Testis (tissue), 3 donors: Measurements from ENCODE around the gene NAB1. TPM values are rescaled to one million over a fixed set of nuclear protein-coding genes. Genes with fewer than 3 reads are reported as not detected.

Experiments used
- DNase-seq: peaks from one replicate; pipeline ENCODE4 v3.0.0-alpha.2; 2019
- H3K27ac ChIP-seq, 2 donors: fragments of 200-600 bp; sonication (generic); one replicate each; pipeline ENCODE4 v1.5.1; 2019
- H3K27me3 ChIP-seq: fragments of 200-600 bp; sonication (generic); one replicate; pipeline ENCODE4 v1.5.1; 2019
- H3K36me3 ChIP-seq: fragments of 200-600 bp; sonication (generic); one replicate; pipeline ENCODE4 v1.5.1; 2017; ENCODE audit warnings: low read depth; ENCODE audit errors: missing control alignments
- H3K4me1 ChIP-seq: fragments of 200-600 bp; sonication (generic); one replicate; pipeline ENCODE4 v1.5.1; 2019
- H3K4me3 ChIP-seq, 2 donors: fragments of 200-600 bp; sonication (generic); one replicate each; pipeline ENCODE4 v1.5.1; 2017 to 2019
- H3K9me3 ChIP-seq: fragments of 200-600 bp; sonication (generic); one replicate; pipeline ENCODE4 v1.5.1; 2017
- CTCF ChIP-seq, 3 experiments: fragments of 450-650 bp in 2 of 3; fragments of 200-600 bp in 1 of 3; sonication (generic) in 1 of 3; IDR thresholded peaks; one replicate each; pipeline ENCODE4 v1.5.1; 2016 to 2019; ENCODE audit warnings: antibody characterized with exemption in 3 of 3, mild to moderate bottlenecking in 2 of 3, moderate library complexity in 1 of 3
- POLR2A ChIP-seq: fragments of 450-650 bp; IDR thresholded peaks from one replicate; pipeline ENCODE4 v1.6.1; 2017; ENCODE audit warnings: antibody characterized with exemption, mild to moderate bottlenecking, moderate library complexity
- WGBS, 2 donors: methylation state at CpG; one replicate each; pipeline ENCODE4 v1.1.5; 2018; 5-methylcytosine and 5-hydroxymethylcytosine counted together
- intact Hi-C: fragments of 100-400 bp; cut with DNase I; formaldehyde crosslinking; loops from one replicate; pipeline ENCODE4 v1.15.1; 2023; ENCODE audit warnings: low total_unique reads
- polyA plus RNA-seq: library from polyadenylated mRNA; stranded (reverse); fragments of 350-450 nt; fragmentation: Illumina TruSeq; extraction: RNeasy Lipid Tissue Mini Kit (QIAGEN cat#74804); gene quantifications from one replicate; pipeline ENCODE4 v1.2.3, GENCODE V29; 2014; ENCODE audit warnings: low read depth, low replicate concordance; ENCODE audit not compliant: insufficient read depth
- total RNA-seq, 2 donors: library from RNA; depleted of rRNA; stranded (reverse); fragments of >200 nt; gene quantifications; one replicate each; pipeline ENCODE4 v1.2.3, GENCODE V29; 2016

Gene NAB1
- total and polyA plus RNA-seq, 3 donors from 2014 or later = 33.8 to 81.0 (median 61.4) TPM

GRCh38 chr2:190615555-190616200 is 33.2 kb upstream of the NAB1 start:
- Histone ChIP-seq H3K27ac (no peak overlapping the region), H3K27me3 (no peaks in the 10 kb centered on the region), H3K9me3 (no peaks in the 10 kb centered on the region), H3K4me1 (no peaks in the 10 kb centered on the region), H3K4me3 (no peak overlapping the region), H3K36me3 (no peaks in the 10 kb centered on the region)
- no peak for DNase-seq
- TF ChIP-seq CTCF (IDR thresholded peaks at IDR 0.05) (no peak), POLR2A (no peak)
- WGBS, 2 donors = 60 to 79% methylated on average over 3 of the region's 3 CpGs
- intact Hi-C loops = no loop called here

GRCh38 chr2:190618030-190618429 is 30.9 kb upstream of the NAB1 start:
- TF ChIP-seq CTCF (IDR thresholded peaks at IDR 0.05) = no peak
- TF ChIP-seq POLR2A = no peak
- H3K36me3 ChIP-seq = no peaks in the 10 kb centered on the region
- WGBS, 2 donors = 75 to 85% methylated on average over 3 of the region's 3 CpGs
- no peak overlapping the region for H3K4me3 ChIP-seq
- intact Hi-C loops = no loop called here
- H3K9me3 ChIP-seq = no peaks in the 10 kb centered on the region
- H3K27ac ChIP-seq = no peak overlapping the region
- H3K4me1 ChIP-seq = no peaks in the 10 kb centered on the region
- no peaks in the 10 kb centered on the region for H3K27me3 ChIP-seq
- DNase-seq = no peak

- no peak for TF ChIP-seq CTCF (IDR thresholded peaks at IDR 0.05)
- no peak for TF ChIP-seq POLR2A
- no peaks in the 10 kb centered on the region for H3K36me3 ChIP-seq
- H3K4me3 ChIP-seq = no peak overlapping the region
- H3K9me3 ChIP-seq = no peaks in the 10 kb centered on the region
- DNase-seq = no peak
- H3K27ac ChIP-seq = no peak overlapping the region
- intact Hi-C loops = no loop called here
- no peaks in the 10 kb centered on the region for H3K4me1 ChIP-seq
- no peaks in the 10 kb centered on the region for H3K27me3 ChIP-seq
Observed at GRCh38 chr2:190625691-190626090, 23.2 kb upstream of the NAB1 start.

GRCh38 chr2:190626641-190627210 is 22.2 kb upstream of the NAB1 start:
- intact Hi-C loops = no loop called here
- no peaks in the 10 kb centered on the region for H3K9me3 ChIP-seq
- no peak overlapping the region for H3K27ac ChIP-seq
- 81 to 82% methylated on average over 7 of the region's 7 CpGs for WGBS, 2 donors
- no peak overlapping the region for H3K4me3 ChIP-seq
- DNase-seq = no peak
- TF ChIP-seq POLR2A (no peak), CTCF (IDR thresholded peaks at IDR 0.05) (no peak)
- H3K4me1 ChIP-seq = no peaks in the 10 kb centered on the region
- H3K36me3 ChIP-seq = no peaks in the 10 kb centered on the region
- H3K27me3 ChIP-seq = no peaks in the 10 kb centered on the region
